Measurements from ENCODE around the gene TENT4A. TPM values are rescaled to one million over a fixed set of nuclear protein-coding genes. Genes with fewer than 3 reads are reported as not detected.
A peak's percentile ranks its signal among the peaks of the same experiment; 100 is the strongest.

Gene TENT4A
- total and polyA plus RNA-seq, 10 of the 15 experiments (the other 5 are each of a cell fraction or from before 2014, with no cell fraction given): 1.4 to 30.6 (median 12.5) TPM

- TF ChIP-seq IRF3 (IDR thresholded peaks at IDR 0.05) (no peak), HDGF (IDR thresholded peaks at IDR 0.05) (no peak)
Observed at GRCh38 chr5:6716629-6717149, 3.5 kb downstream of the TENT4A start (continued).

DNA sequence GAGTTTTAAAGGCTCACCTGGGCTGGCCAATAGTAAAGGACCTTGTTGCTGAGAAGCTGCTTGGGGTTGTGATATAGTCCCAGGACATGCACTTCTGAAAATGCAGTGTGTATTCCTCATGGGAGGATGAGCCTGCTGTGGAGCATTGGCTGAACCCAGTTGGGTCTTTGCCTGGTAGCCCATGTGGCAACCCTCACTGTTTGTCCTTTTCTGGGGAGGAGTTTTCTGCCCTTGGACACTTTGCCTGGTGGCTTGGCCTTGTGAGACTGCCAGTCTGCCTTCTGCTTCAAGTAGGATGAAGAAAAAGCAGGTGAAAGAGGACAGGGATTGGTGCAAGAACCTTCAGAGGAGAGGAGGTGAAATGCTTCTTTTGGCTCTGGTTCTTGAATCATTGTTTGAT, 4.0 kb downstream of the TENT4A start:
- FAIRE-seq (no peak), ATAC-seq (no peak), DNase-seq (ENCODE audit: low read depth, low spot score) (no peak)
- POLR2A ChIA-PET: interaction anchor here (1.1 to 4.2 kb wide), 4 partner anchors 11 to 82 kb away, joined by 3 to 35 read pairs (median 8); no protein-coding TSS in a partner anchor
- in situ Hi-C loops (cut with MboI): no loop called here
- intact Hi-C loops (cut with micrococcal nuclease; ENCODE audit: unreplicated experiment): loop anchor here (2.0 to 10.0 kb wide), 2 partner anchors 28 to 962 kb away; no protein-coding TSS in a partner anchor
- SMC1A ChIA-PET (ENCODE audit: uncharacterized antibody, unreplicated experiment): interaction anchor here (1.4 to 4.0 kb wide), 6 partner anchors 8 to 88 kb away, joined by 4 to 41 read pairs (median 6); no protein-coding TSS in a partner anchor
- Histone ChIP-seq H3K4me1 (ENCODE audit: control insufficient read depth, insufficient read depth, low read length) (peaks cover 30% of the 10 kb centered on the region), H2AFZ (ENCODE audit: control insufficient read depth, low read depth, low read length) (no peak overlapping the region), H3K4me2 (ENCODE audit: control insufficient read depth, insufficient read depth) (peak overlapping the region; percentile 94), H3K9me3 (replicated peaks; ENCODE audit: control insufficient read depth, insufficient read depth, low read length) (no peaks in the 10 kb centered on the region), H3K9ac (ENCODE audit: control insufficient read depth, insufficient read depth, low read length) (no peak overlapping the region; the same call in 1 of the 2 replicates), H3K36me3 (ENCODE audit: control insufficient read depth in 2 of 2, insufficient read depth in 2 of 2, low read length in 1 of 2) (peaks cover 1 to 18% of the 10 kb centered on the region in 2 experiments; a peak in 2 of 4 replicates), H3K27ac (ENCODE audit: control insufficient read depth, insufficient read depth) (0 out of 2 replicates have a peak overlapping the region, but pooled peaks have one; percentile 18), H3K79me2 (ENCODE audit: control insufficient read depth, insufficient read depth, low read length) (peaks cover 83% of the 10 kb centered on the region), H3K4me3 (peak overlapping the region; percentile 79), H4K20me1 (ENCODE audit: control insufficient read depth, insufficient read depth) (peaks cover 20% of the 10 kb centered on the region), H3K27me3 (replicated peaks in 1 of 2; ENCODE audit: control insufficient read depth in 2 of 2, insufficient read depth in 2 of 2, low read length in 1 of 2) (no peaks in the 10 kb centered on the region)
- RAD21 ChIA-PET (ENCODE audit: unreplicated experiment): interaction anchor here (0.9 to 3.8 kb wide), 5 partner anchors 12 to 28 kb away, joined by 3 to 32 read pairs (median 4); no protein-coding TSS in a partner anchor
- CTCF ChIA-PET: interaction anchor here (0.6 to 3.2 kb wide), 10 partner anchors 8 to 315 kb away, joined by 3 to 17 read pairs (median 3); partner anchors contain the start of genes NSUN2 and SRD5A1
- no TSS peak for BruUV-seq (replicated peaks)
- TF ChIP-seq POLR2AphosphoS5 (IDR thresholded peaks at IDR 0.05; ENCODE audit: low read length): peak; percentile 33; the same call in 1 of the 2 replicates
- TF ChIP-seq, protein P1, sequence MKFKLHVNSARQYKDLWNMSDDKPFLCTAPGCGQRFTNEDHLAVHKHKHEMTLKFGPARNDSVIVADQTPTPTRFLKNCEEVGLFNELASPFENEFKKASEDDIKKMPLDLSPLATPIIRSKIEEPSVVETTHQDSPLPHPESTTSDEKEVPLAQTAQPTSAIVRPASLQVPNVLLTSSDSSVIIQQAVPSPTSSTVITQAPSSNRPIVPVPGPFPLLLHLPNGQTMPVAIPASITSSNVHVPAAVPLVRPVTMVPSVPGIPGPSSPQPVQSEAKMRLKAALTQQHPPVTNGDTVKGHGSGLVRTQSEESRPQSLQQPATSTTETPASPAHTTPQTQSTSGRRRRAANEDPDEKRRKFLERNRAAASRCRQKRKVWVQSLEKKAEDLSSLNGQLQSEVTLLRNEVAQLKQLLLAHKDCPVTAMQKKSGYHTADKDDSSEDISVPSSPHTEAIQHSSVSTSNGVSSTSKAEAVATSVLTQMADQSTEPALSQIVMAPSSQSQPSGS (IDR thresholded peaks at IDR 0.05; ENCODE audit: low read length): no peak
- TF ChIP-seq BACH1 (IDR thresholded peaks at IDR 0.05; ENCODE audit: borderline replicate concordance): no peak
- no peak for TF ChIP-seq YY1 (IDR thresholded peaks at IDR 0.05; ENCODE audit: low read depth, low read length)
- TF ChIP-seq ZNF217 (IDR thresholded peaks at IDR 0.05): no peak
